Uterus (tissue), 2 donors: Measurements from ENCODE around the gene BTBD2.

Source experiments
- CTCF ChIP-seq, 4 experiments: fragments of 200-600 bp in 2 of 4; fragments of 450-650 bp in 2 of 4; sonication (generic) in 2 of 4; IDR thresholded peaks; one replicate each; pipeline ENCODE4 v1.5.1; 2016 to 2019; ENCODE audit warnings: antibody characterized with exemption in 4 of 4, mild to moderate bottlenecking in 2 of 4, moderate library complexity in 1 of 4
- POLR2A ChIP-seq, 2 donors: fragments of 450-650 bp; IDR thresholded peaks; one replicate each; pipeline ENCODE4 v1.6.1; 2016; ENCODE audit warnings: antibody characterized with exemption in 2 of 2, mild to moderate bottlenecking in 1 of 2, moderate library complexity in 1 of 2

DNA sequence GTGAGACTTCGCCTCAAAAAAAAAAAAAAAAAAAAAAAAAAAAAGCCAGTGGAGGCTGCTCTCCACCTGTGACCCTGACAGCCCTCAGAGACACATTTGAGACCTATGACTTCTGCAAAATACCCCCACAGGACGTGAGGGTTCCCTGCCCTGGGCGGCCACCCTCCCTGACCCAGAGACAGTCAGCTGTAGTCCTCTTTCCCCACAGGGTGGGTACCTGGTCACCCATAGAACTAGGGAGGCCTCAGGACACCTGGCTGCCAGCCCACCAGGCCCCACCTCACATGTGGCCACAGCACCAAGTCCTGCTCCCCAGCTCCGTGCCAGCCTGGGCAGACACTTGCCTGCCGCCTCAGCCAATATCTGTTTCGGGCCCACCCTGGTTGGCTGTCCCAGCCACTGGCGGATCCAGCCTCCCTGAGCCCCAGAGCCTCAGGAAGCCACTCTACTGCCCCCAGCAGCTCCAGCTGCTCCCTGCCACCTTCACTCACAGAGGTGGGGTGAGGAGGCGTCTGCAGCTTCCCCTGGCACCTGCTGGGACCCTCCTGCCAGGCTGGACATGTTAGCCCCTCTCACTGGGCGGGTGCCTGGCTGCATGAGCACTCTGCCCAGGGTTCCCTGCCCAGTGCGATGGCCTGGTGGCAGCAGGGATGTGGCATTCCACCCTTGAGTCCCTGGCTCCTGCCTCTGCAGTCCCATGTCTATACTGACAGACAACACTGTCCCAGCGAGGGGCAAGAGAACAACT lies 28.6 kb upstream of the BTBD2 start:
- no peak for TF ChIP-seq POLR2A (IDR thresholded peaks at IDR 0.05)
- no peak for TF ChIP-seq CTCF (IDR thresholded peaks at IDR 0.05)
